ENCODE measurements around the gene SPSB4. TPM values are rescaled to one million over a fixed set of nuclear protein-coding genes. Genes with fewer than 3 reads are reported as not detected.
A peak's percentile ranks its signal among the peaks of the same experiment; 100 is the strongest.

SPSB4 gene
- total RNA-seq, 2 donors from 2014 or later = 7.5 to 8.2 TPM

- no peak overlapping the region for H3K27ac ChIP-seq (ENCODE audit: low read depth, low read length)
- no peak overlapping the region for H3K9ac ChIP-seq (ENCODE audit: extremely low read depth, low read length, poor library complexity, severe bottlenecking)
- H3K27ac Mint-ChIP-seq = no peak overlapping the region
- H3K4me1 ChIP-seq (ENCODE audit: control insufficient read depth, insufficient read depth, low read length) = no peaks in the 10 kb centered on the region
- peak; percentile 100 for DNase-seq
- H3K27me3 ChIP-seq (ENCODE audit: control insufficient read depth, insufficient read depth, low read length, poor library complexity, severe bottlenecking) = no peaks in the 10 kb centered on the region
- WGBS, 2 experiments (ENCODE audit: insufficient coverage in 1 of 2, insufficient read length in 1 of 2) = 0 to 13% methylated on average over 2 to 10 of the region's 11 CpGs
- H3K9me3 ChIP-seq (ENCODE audit: control insufficient read depth, low read length) = no peaks in the 10 kb centered on the region
- peak; percentile 99 for TF ChIP-seq CTCF (conservative IDR thresholded peaks at IDR 0.05)
- peaks cover 2% of the 10 kb centered on the region for H3K4me1 Mint-ChIP-seq
- peaks cover under 1% of the 10 kb centered on the region for H3K27me3 Mint-ChIP-seq (ENCODE audit: insufficient read depth)
- H3K4me3 Mint-ChIP-seq = no peak overlapping the region
- peaks cover 1% of the 10 kb centered on the region for H3K9me3 Mint-ChIP-seq
- H3K36me3 Mint-ChIP-seq (ENCODE audit: low read depth) = no peaks in the 10 kb centered on the region
- no peak overlapping the region for H3K4me3 ChIP-seq (ENCODE audit: low read length)
- no peaks in the 10 kb centered on the region for H3K36me3 ChIP-seq (ENCODE audit: control insufficient read depth, insufficient read depth, low read length)
Measured at GRCh38 chr3:141192345-141192744, 141.2 kb downstream of the SPSB4 start.

- Mint-ChIP-seq H3K27me3 (ENCODE audit: insufficient read depth) (peaks cover 5% of the 10 kb centered on the region), H3K27ac (no peak overlapping the region), H3K9me3 (peaks cover 1% of the 10 kb centered on the region), H3K36me3 (ENCODE audit: low read depth) (no peaks in the 10 kb centered on the region), H3K4me3 (no peak overlapping the region), H3K4me1 (peaks cover 2% of the 10 kb centered on the region)
- TF ChIP-seq CTCF (conservative IDR thresholded peaks at IDR 0.05) = no peak
- Histone ChIP-seq H3K27ac (ENCODE audit: low read depth, low read length) (no peak overlapping the region), H3K4me1 (ENCODE audit: control insufficient read depth, insufficient read depth, low read length) (no peaks in the 10 kb centered on the region), H3K27me3 (ENCODE audit: control insufficient read depth, insufficient read depth, low read length, poor library complexity, severe bottlenecking) (no peaks in the 10 kb centered on the region), H3K9ac (ENCODE audit: extremely low read depth, low read length, poor library complexity, severe bottlenecking) (no peak overlapping the region), H3K4me3 (ENCODE audit: low read length) (no peak overlapping the region), H3K9me3 (ENCODE audit: control insufficient read depth, low read length) (no peaks in the 10 kb centered on the region), H3K36me3 (ENCODE audit: control insufficient read depth, insufficient read depth, low read length) (no peaks in the 10 kb centered on the region)
- 83 to 88% methylated on average over 9 to 13 of the region's 13 CpGs for WGBS, 2 experiments (ENCODE audit: insufficient coverage in 1 of 2, insufficient read length in 1 of 2)
- DNase-seq = no peak
Measured at GRCh38 chr3:141193066-141193830, 142.1 kb downstream of the SPSB4 start.

Other genes with a start within 250 kb of the SPSB4 start
- gene SLC25A36, start 109.5 kb upstream of the SPSB4 start, total RNA-seq = 100 to 1,000 TPM in 1 of 2 donors, 10 to 100 TPM in 1; 82.6 to 101 TPM
- gene PXYLP1, start 180.5 kb downstream of the SPSB4 start, total RNA-seq = 10 to 100 TPM; 37.7 to 53.6 TPM